Measurements from ENCODE around the gene LAMP5.

DNA sequence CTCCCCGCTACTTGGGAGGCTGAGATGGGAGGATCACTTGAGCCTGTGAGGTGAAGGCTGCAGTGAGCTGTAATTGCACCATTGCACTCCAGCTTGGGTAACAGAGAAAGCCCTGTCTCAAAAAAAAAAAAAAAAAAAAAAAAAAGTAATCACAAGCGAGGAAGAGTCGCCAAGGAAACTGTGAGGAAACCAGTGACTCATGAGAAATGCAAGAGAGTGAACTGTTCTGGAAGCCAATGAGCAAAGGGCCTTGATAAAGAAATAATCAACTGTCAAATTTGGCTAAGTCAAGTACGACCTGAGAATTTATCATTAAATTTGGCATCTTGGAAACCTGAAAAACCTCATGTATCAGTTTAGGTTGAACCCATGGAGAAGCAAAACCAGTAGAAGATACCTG, 16.1 kb upstream of the LAMP5 start:
- TF ChIP-seq, protein P1, sequence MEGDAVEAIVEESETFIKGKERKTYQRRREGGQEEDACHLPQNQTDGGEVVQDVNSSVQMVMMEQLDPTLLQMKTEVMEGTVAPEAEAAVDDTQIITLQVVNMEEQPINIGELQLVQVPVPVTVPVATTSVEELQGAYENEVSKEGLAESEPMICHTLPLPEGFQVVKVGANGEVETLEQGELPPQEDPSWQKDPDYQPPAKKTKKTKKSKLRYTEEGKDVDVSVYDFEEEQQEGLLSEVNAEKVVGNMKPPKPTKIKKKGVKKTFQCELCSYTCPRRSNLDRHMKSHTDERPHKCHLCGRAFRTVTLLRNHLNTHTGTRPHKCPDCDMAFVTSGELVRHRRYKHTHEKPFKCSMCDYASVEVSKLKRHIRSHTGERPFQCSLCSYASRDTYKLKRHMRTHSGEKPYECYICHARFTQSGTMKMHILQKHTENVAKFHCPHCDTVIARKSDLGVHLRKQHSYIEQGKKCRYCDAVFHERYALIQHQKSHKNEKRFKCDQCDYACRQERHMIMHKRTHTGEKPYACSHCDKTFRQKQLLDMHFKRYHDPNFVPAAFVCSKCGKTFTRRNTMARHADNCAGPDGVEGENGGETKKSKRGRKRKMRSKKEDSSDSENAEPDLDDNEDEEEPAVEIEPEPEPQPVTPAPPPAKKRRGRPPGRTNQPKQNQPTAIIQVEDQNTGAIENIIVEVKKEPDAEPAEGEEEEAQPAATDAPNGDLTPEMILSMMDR (IDR thresholded peaks at IDR 0.05): no peak
- TF ChIP-seq POLR2A (IDR thresholded peaks at IDR 0.05) (no peak), EP300 (IDR thresholded peaks at IDR 0.05) (no peak), POLR2AphosphoS5 (IDR thresholded peaks at IDR 0.05) (no peak)

Measured in upper lobe of left lung (tissue), 4 donors.